GM13976 (cell line): ENCODE data around the gene EFNA3.

Experiments used
- DNase-seq: peaks from one replicate; pipeline ENCODE4 v3.0.0; 2012; ENCODE audit warnings: low spot score
- in situ Hi-C: fragments of 300-500 bp; cut with MboI; formaldehyde crosslinking; loops from one replicate; pipeline ENCODE4 v1.12.0; 2022; ENCODE audit warnings: low sequenced_read_pairs, mixed read lengths, inconsistent platforms; ENCODE audit not compliant: unreplicated experiment
- TF ChIP-seq, protein P1 (sequence below): IDR thresholded peaks from 2 replicates; pipeline ENCODE4 v1.5.1; 2012; ENCODE audit warnings: borderline replicate concordance, mild to moderate bottlenecking; ENCODE audit not compliant: insufficient read depth; ENCODE audit errors: extremely low read depth, missing control alignments, control extremely low read depth

EFNA3 gene

DNA sequence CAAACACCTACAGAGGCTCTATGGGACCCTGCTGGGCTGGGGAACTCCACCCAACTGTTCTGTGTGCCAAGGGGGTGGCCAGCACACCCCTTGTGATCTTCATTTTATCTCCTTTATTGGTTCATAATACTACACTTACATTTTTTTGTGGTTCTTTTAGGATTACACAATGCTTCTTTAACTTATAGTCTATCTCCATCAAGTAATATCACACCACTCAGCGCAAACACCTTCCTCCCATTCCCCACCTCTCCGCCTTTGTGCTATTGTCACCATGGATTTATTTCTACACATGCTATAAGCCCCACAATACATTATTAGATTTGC lies 15.9 kb downstream of the EFNA3 start:
- in situ Hi-C loops, result loop anchor here (5.0 kb wide), 1 partner anchor 73 kb away; no protein-coding TSS in a partner anchor
- TF ChIP-seq, protein P1, sequence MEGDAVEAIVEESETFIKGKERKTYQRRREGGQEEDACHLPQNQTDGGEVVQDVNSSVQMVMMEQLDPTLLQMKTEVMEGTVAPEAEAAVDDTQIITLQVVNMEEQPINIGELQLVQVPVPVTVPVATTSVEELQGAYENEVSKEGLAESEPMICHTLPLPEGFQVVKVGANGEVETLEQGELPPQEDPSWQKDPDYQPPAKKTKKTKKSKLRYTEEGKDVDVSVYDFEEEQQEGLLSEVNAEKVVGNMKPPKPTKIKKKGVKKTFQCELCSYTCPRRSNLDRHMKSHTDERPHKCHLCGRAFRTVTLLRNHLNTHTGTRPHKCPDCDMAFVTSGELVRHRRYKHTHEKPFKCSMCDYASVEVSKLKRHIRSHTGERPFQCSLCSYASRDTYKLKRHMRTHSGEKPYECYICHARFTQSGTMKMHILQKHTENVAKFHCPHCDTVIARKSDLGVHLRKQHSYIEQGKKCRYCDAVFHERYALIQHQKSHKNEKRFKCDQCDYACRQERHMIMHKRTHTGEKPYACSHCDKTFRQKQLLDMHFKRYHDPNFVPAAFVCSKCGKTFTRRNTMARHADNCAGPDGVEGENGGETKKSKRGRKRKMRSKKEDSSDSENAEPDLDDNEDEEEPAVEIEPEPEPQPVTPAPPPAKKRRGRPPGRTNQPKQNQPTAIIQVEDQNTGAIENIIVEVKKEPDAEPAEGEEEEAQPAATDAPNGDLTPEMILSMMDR, result no peak
- no peak for DNase-seq

DNA sequence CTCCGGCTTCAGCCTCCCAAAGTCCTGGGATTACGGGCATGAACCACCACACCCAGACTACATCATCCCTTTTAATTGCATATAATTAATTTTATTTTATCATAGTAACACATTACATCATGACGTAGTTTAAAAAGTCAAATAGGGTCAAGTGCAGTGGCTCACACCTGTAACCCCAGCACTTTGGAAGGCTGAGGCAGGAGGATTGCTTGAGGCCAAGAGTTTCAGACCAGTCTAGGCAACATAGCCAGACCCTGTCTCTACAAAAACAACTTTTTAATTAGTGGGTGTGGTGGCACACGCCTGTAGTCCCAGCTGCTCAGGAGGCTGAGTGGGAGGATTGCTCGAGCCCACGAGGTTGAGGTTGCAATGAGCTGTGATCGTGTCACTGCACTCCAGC lies 20.7 kb downstream of the EFNA3 start:
- TF ChIP-seq, protein P1, result no peak
- in situ Hi-C loops, result no loop called here

DNA sequence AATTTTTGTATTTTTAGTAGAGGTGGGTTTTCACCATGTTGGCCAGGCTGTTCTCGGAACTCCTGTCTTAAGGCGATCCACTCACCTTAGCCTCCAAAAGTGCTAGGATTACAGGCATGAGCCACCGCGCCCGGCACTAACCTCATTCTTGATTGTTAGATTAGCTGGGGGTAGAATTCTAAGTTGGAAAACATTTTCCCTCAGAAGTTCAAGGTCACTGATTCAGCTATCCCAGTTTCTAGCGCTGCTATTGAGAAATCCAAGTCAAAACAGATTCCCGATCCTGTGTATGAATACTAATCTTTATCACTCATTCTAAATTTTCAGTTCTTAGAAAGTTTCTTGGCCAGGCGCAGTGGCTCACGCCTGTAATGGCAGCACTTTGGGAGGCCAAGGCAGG lies 24.7 kb downstream of the EFNA3 start:
- TF ChIP-seq, protein P1, result no peak
- in situ Hi-C loops, result no loop called here
- no peak for DNase-seq

More for the DNA sequence above, 20.7 kb downstream of the EFNA3 start:
- no peak for DNase-seq

DNA sequence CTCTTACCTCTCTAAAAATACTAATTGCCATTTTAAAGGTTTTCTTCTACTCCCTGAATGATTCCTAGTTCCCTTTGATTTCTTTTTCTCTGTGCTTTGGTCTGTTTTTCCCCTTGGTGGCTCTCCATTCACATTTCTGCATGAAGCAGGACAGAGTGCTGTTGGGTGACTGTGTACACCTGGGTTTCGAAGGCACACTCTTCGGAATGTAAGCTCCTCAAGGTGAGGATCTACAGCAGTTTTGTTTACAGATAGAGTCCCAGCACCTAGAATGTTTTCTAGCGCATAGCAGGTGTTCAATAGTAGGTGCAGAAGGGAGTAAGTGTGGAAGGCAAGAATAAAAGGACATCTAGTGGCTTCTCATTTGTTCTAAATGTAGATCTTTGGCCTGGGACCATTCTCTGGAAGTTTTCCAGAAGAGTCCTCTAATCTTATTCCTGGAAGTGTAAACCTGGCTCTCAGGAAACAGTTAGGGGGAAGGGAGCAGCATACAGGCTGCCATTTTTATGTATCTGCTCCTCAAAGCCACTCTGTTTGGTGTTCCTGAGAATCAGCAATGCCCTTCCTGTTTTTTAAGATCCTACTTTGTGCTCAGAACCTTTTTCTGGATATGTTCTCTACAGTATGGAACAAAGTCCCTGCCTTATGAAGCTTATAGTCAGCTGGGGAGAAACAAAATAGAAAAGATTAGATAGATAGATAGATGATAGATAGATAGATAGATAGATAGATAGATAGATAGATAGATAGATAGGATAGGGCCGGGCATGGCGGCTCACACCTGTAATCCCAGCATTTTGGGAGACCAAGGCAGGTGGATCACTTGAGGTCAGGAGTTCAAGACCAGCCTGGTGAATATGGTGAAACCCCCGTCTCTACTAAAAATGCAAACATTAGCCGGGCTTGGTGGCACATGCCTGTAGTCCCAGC lies 26.2 kb downstream of the EFNA3 start:
- in situ Hi-C loops, result no loop called here
- TF ChIP-seq, protein P1, result no peak
- no peak for DNase-seq

DNA sequence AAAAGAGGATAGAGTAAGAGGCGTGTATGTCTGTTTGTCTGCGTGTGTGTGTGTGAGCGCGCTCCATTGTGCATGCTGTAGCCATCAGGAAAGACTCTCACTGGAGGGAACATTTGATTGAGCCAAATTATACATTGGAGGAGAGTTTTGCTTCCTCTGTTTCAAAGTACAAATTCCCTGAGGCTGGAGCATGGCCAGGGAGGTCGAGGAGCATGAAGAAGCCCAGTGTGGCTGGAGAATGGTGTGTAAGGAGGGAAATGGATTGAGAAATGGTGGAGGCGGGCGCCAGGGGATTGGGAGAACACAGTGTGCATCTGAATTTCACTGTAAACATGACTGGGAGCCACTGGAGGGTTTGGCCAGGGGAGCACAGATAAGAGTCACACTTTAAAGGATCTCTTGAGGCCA lies 27.0 kb downstream of the EFNA3 start:
- no peak for DNase-seq
- in situ Hi-C loops, result no loop called here
- TF ChIP-seq, protein P1, result no peak

DNA sequence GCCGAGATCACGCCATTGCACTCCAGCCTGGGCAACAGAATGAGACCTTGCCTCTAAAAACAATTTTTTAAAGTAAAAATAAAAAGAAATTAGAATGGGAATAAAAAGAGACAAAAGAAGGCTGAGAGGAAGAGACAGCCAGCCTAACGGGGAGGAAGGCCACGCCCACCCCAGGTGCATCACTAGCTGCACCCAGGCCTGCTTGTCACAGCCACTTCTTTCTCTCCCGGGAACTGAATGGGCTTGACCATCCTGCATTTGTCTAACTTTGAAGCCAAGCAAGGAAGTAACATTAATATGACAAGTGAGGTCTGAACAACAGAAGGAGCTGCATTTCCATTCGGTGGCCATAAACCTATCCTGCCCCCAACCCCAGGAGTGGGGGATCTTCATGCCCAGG lies 28.2 kb downstream of the EFNA3 start:
- DNase-seq, result no peak
- in situ Hi-C loops, result no loop called here
- TF ChIP-seq, protein P1, result no peak
